CD1c-positive myeloid dendritic cell (primary cell): ENCODE results near the gene CAMTA1.

ENCODE experiments used
- DNase-seq: peaks from one replicate; pipeline ENCODE4 v3.0.0-alpha.2; 2016; ENCODE audit errors: extremely low spot score

Gene CAMTA1

DNA sequence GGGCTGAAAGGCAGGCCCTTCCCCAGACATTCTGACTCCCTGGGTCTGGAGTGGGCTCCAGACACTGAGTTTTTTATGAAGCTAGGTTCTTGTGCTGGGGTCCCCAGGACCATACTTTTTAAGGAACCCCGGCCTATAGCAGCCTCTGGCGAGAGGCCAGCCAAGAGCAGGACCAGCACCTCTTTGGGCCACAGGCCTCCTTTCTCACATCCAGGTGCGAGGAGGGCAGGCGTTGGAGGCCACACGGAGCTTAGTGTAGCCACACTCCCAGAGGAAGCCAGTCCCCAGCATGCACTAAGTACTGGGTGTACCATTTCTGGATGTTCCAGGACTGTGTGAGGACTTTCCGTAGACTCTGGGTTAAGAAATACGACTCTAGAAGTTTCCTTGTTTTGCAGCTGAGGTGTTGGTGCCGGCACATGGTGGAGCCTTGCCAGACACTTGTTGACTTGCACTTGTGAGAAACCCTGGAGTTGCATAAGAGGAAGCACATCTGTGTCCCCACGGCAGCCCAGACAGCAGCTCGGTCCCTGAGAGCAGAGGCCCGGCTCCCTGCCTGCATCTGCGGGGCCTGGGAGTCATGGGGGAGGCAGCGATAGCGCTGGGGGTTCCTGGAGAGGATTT lies 863.6 kb downstream of the CAMTA1 start:
- DNase-seq, result peak; percentile 3

GRCh38 chr1:7650801-7651200 lies 865.5 kb downstream of the CAMTA1 start:
- no peak for DNase-seq

- DNase-seq, result no peak
These were observed 865.9 kb downstream of the CAMTA1 start for GRCh38 chr1:7651203-7651602.

- DNase-seq, result no peak
These were observed 866.8 kb downstream of the CAMTA1 start for GRCh38 chr1:7652061-7652460.

DNA sequence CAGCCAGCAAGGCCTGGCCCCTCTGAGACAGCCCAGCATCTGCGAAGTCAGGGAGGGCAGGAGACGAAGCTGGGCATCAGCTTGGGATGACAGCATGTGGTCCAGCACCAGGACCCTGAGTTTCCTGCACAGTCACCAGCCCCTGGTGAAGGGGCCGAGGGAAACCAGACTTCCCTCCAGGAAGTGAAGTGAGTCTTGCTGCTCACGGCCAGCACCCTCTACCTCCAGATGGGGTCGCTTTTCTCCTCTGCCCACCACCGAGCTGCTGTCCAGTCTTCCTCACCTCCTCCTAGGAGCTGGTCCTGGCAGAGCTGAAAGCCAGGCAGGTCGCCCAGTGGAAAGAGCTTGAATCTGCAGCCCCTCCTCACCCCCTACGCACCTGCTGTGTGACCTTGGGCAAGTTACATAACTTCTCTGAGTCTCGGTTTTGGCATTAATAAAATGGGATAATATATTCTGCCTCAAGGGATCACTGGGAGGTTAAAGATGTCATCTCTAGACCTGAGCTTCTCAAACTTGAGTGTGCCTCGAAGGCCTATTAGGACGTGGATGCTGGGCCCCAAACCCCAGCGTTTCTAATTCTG lies 867.4 kb downstream of the CAMTA1 start:
- no peak for DNase-seq

- DNase-seq, result no peak
These were observed 869.5 kb downstream of the CAMTA1 start for GRCh38 chr1:7654725-7655124.

GRCh38 chr1:7655354-7655753 lies 870.1 kb downstream of the CAMTA1 start:
- no peak for DNase-seq

- DNase-seq, result no peak
These were observed 871.4 kb downstream of the CAMTA1 start for GRCh38 chr1:7656557-7657215.

- DNase-seq, result no peak
These were observed 872.2 kb downstream of the CAMTA1 start for GRCh38 chr1:7657287-7658016.

DNA sequence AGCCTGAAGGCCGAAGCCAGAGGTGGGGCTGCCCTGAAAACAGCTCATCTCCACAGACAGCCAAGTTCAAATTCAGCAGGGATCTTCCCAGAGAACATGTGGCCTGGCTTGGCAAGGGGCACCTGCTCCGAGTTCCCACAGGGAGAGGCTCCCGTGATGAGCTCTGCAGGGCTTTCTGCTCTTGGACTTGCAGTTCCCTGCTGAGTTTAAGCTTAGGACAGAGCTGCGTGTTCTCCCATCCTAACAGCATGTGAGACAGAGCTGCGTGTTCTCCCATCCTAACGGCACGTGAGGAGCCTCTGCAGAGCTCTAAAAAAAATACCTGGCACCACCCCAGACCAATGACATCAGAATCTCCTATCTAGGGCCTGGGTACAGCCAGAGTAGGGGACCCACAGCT lies 872.8 kb downstream of the CAMTA1 start:
- no peak for DNase-seq

- no peak for DNase-seq
These were observed 874.3 kb downstream of the CAMTA1 start for GRCh38 chr1:7659514-7659913.

GRCh38 chr1:7663451-7664146 lies 878.3 kb downstream of the CAMTA1 start:
- no peak for DNase-seq

- no peak for DNase-seq
These were observed 879.1 kb downstream of the CAMTA1 start for GRCh38 chr1:7664147-7664892.

DNA sequence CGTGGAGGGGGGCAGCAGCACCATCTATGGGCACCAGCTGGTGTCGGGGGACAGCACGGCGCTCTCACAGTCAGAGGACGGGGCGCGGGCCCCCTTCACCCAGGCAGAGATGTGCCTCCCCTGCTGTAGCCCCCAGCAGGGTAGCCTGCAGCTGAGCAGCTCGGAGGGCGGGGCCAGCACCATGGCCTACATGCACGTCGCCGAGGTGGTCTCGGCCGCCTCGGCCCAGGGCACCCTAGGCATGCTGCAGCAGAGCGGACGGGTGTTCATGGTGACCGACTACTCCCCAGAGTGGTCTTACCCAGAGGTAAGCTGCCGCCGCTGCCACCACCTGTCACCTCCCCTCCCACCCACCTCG lies 879.6 kb downstream of the CAMTA1 start:
- no peak for DNase-seq

- no peak for DNase-seq
These were observed 881.0 kb downstream of the CAMTA1 start for GRCh38 chr1:7666249-7666648.

DNA sequence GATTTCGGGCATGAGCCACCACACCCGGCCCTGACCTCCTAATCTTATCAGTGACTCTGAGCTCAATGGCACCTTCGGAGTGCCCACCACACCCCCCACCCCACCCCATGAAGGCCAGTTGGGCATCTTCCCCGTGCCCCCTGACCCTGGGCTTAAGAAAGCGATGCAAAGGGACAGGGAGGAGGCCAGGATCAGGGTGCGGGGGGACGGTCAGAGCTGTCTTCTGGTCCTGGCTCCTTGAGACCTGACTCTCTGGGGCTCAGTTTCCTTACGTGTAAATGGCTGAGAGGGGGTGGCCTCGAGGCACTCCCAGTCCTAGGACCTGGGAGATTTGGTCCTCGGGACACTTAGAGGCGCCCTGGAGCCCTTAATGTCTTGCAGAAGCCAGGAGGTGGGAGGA lies 881.9 kb downstream of the CAMTA1 start:
- DNase-seq, result no peak

DNA sequence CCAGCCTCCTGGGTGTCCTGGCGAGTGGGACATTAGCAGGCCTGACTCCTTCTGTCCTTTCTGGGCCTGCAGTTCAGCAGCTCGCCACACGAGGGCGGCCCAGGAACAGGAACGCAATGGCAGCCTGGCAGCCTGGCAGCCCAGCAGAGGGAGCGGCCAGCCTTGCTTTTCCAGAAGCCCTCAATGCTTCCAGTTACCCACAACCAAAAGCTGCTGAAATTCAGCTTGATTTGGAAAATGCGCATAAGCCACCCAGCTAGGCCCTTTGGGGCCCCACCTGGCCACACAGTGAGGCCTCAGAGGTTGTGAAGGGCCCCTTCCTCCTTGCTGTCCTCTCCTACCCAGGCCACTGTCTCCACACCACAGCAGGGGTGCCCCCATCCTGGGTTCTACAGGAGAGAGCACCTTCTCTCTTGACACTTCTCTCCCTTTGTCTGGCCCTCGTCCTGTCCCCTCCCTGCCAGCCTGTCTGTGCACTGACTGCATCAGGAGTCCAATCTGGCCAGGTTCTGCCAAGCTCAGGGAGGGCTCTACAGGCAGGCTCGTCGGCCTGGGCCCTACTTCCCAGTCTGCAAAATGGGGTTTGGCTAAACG lies 882.5 kb downstream of the CAMTA1 start:
- DNase-seq, result peak; percentile 86

GRCh38 chr1:7669559-7670311 lies 884.5 kb downstream of the CAMTA1 start:
- peak; percentile 43 for DNase-seq

DNA sequence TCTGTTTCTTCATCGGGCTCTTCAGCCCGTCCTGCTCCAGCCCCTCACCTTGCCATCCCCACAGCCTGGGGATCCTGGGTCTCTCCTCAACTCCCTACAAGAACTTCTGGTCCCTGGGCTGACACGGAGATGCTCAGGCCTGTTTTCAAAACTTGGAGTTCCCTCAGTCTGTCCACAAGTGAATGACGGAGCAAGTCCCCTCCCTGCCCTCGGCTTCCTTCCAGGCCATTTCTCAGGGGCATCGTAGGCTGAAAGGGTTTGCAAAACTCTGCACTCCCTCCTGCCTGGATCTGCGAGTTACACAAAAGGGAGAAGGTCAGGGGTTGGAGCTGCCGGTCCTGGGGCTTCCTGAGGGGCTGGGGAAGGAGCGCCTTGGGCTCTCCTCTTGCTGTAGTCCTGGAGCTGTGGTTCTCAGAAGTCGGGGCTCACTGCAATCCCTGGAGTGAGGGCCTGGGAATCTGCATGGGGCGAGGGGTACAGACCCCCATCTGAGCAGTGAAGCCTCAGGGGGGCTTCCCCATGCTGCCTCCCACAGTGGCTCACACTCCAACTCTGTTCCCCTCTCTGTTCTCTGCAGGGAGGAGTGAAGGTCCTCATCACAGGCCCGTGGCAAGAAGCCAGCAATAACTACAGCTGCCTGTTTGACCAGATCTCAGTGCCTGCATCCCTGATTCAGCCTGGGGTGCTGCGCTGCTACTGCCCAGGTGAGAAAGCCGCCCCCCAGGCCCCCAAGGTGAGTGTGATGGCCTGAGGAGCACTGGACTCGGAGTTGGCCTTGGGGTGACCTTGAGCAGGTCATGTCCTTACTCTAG lies 885.3 kb downstream of the CAMTA1 start:
- DNase-seq, result no peak

GRCh38 chr1:7671146-7671465 lies 885.9 kb downstream of the CAMTA1 start:
- no peak for DNase-seq
